COR-L47 (cell line): ENCODE results near the gene SP140L.
"Not testable (repeated sequence)": the region's sequence is repeated elsewhere in the genome, so short reads cannot be mapped to it uniquely, and the experiment has no call there.

Experiments used
- DNase-seq: peaks from one replicate; lab custom pipeline; 2025; lab: John Stamatoyannopoulos, UW

Gene SP140L

DNA sequence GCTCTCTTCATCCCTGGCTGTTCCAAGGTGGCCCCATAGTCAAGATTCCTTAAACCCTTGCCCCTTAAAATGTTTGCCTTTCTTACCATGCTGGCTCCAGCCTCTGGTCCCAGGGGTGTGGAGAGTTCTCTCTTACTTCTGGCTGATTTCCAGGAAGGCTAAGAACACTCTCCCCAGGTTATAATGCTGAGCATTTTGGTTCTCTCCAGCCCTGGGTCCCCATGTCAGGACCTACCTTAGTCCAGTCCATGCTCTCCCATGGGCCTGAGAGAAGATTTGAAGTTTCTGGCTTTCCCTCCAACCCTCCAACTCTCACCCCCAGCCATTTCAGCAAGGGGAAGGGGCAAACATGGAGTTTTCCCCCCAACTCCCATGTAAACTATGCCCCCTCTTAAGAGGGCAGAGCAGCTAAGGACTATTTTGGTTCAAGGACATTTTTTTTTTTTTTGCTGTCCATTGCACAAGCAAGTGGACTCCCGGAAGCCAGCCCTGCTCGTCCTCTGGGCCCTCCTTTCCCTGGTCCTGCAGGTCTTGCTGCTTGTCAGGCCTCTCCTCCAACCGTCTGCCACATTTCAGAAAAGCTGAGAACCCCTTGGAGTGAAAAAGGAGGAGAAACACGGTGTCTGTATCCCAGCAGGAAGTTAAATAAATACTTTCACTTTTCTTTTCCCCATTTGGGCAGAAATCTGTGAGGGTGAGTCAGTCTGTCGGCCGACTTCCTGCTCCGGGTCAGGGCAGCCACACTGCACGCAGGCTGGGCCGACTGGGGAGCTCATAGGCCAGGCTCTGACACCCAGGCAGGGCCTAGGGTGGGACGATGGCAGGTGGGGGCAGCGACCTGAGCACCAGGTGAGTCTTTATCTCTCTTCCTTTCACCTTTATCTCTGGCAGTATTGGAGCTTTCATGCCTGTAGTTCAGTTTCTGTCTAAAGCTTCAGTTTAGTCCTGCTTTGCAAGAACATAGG is at the start of gene SP140L:
SP140L (plus strand) TSS at position 741 of the 965 bp plus-strand sequence; CDS start at position 818, 77 bp downstream.
- DNase-seq = no peak

DNA sequence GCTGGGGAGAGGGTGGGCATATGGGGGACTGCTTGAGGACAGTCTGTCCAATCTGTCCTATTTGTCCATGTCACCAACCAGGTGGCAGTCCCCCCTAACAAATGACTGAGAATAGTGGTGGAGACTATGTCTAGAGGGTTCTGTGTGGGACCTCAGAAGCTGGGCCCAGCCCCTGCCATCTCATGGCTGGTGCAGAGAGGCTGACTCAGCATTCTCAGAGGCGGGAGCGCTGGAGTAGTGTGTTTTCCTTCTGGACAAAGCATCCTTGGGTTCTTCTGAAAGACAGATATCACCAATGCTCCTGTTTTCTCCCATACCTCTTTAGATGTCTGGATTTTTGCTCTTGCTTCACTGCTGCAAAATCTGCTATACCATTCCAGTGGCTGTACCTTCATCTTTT is 44.1 kb upstream of the SP140L start:
- DNase-seq = no peak

DNA sequence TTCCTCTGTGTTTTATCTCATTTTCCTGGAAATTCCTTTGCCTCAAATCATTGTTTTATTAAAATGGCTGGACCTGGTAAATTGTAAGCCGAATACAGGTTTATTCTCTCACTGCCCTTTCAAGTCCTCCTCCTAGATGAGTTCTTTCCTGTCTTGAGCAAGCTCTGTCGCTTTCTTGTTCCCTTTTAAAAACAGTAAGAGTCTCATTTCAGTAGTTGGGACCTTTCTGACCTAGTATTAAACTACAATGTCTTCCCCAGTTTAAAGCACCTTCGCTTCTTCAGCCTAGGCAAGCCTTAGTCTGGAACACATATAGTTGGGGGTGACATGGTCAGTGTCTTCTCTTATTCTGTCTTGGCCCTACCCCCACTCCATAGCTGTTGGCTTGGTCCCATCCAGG is 40.9 kb upstream of the SP140L start:
- DNase-seq = no peak

DNA sequence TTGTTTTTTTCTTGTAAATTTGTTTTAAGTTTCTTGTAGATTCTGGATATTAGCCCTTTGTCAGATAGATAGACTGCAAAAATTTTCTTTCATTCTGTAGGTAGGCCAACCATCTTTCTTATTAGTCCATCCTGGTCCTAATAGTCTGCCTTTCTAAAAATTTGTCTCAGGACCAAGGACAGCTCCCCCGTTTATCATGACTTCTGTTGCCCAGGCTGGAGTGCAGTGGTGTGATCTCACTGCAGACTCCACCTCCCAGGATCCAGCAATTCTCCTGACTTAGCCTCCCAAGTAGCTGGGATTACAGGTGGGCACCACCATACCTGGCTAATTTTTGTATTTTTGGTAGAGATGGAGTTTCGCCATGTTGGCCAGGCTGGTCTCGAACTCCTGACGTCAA is 37.7 kb upstream of the SP140L start:
- DNase-seq = not testable (repeated sequence)

DNA sequence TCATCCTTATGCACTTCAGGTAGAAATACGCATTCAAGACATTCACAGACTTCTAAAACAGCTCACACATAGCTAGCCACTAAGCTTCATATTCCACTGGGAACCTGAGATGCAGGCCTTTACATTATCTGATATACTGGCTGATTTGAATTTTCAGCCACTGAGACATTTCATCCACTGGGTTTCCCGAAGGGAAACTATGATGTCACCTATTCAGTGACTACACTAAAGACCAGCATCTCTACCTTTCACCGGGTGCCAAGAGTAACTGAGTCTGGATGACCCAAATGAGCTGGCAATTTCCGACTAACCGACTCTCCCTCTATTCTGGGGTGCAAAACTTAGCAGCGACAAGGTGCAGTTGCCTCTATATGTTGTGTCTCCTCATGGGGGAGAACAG is 31.8 kb upstream of the SP140L start:
- no peak for DNase-seq

DNA sequence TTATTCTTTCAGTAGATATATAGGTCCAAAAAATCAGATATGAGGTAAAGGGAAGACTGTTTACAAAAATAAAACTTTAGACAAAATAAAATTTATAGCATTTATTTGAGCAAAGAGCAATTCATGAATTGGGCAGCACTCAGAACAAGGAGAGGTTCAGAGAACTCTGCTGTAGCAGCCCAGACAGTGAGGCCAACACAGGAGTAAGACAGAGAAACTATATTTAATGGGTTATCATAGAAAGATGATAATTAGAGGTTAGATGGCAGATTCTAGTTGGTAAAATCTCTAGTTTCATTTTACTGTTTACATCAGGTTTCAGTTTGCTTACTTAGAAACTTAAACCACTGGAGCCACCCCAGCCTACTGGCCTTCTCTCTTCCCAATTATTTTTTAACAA is 30.1 kb upstream of the SP140L start:
- DNase-seq = no peak

DNA sequence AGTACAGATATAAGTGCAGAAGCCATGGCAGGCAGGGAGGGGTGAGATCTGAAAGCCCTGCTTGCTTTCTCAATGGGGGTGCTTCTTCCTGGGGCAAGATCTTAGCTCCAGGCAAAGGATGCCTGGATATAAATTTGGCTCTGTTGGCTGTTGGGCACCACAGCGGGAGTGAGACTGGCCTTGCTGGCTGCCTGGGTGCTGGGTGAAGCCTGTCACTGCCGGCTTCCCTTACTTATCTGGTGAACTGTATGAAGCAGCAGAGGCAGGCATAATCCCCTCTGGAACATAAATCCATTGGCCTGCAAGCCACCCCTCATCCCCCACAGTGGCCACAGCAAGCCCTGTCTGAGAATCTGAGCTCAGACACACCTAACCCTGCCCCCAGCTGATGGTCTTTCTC is 27.4 kb upstream of the SP140L start:
- DNase-seq = no peak

DNA sequence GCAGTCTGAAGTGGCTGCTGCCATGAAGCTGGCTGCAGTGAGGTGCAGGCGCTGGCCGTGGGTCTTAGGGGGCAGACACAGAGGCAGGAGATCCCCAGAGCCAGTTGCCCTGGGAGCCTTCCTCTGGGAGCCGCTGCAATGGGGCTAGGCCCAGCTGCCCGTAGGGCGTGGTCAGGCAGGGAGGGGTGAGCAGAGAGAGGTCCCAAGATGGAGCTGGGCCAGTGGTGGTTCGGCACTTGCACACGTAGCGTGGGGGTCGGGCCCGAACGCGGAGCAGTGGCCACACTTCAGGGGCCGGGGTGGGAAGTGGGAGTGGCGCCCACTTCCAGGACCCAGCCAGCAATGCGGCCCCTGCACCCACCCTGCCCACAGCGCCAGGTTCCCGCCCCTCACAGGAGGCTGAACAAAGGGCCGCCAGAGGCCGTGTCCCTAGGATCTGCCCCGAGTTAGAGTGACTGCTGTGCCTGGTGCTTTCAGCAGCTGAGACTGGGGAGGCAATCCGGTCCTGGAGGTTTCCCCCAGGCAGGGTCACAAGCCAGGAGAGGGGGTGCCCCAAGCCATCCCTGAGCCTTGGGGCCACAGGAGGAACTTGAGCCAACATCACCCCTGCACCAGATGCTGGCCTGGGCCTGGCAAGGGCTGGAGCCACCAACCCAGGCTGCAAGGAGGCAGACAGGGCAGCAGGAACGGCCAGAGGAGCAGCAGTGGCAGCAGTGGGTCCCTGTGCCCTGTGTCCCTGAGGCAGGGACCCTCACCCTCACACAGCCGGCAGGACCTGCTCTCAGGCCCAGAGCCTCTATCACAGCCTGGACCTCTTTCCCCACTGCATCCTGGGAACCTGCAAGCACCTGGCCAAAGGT is 21.3 kb upstream of the SP140L start:
- DNase-seq = no peak

DNA sequence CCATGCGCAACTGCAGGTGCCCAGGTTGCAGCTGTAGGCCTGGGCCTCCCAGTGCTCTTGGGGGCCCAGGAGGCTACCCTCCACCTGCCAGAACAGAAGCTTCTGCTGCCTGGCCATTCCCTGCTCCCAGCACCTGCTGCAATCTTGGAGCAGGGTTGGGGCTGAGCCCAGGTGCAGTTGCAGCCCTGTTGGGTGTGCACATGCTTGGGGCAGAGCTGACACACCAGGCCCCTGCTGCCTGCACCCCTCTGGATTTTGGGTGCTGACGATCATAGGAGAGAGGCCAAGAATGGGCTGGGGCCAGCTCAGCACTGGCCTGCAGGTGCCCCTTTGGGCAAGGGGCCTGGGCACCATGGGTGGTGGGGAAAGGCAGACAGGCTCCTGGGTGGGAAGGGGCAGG is 20.5 kb upstream of the SP140L start:
- no peak for DNase-seq

DNA sequence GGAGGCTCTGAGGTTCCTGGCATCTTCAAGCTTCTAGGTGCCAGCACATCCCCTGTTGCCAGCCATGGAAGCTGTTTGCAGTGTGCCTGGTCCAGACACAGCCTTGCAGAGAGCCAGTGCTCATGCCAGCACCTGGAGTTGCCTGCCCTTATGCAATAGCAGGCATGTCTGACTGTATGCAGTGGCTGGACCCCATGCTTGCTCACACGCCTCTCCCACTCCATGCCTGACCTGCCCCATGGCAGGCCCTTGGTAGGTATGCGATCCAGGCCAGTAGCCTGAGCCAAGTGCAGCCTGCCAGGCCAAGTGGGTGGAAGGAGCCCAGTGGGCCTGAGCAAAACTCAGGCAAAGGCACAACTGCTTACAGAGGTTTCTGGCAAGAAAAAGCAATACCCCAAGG is 19.5 kb upstream of the SP140L start:
- DNase-seq = no peak

DNA sequence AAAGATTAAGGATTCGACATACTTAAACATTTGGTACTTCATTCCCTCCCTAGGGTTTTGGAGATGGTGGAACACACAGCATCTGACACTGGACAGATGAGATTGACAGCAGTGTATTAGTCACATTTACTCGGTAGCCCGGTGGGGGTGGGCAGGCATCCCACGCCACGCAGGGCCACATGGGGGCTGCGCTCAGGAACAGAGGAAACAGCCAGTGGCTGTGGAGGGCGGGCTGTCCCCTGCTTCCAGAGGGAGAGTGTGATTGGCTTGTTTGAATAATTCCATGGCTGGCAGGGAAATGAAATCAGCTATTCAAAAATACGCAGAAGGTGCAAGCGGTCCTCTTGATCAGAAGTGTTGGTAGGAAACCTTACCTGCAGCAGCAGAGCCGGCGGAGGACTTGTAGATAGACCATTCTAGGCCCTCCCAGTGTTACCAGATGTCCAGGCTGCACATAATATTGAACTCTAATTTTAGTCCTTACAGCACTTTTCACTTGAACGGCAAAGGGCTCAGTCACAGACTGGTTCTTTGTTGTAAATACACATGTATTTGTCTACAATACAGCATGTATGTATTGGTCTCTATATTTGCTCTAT is 18.5 kb upstream of the SP140L start:
- no peak for DNase-seq

DNA sequence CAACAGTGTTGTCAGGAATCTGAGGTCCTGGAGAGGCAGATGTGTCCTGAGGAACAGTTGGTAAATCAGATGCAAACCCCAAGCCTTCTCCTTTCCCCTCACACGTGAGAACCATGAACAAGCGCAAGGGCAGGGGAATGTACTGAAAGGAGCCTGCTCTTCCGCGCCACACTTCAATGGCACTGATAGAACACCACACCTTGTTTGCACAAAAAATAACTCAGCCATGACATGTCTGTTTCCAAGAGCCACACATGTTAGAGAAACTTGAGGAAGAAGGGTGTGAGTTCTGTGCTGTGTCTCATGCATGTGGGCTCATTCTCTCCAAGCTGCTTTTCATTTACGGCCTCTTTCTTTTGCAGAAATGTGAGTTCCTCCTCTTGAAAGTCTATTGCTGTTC is 16.2 kb upstream of the SP140L start:
- not testable (repeated sequence) for DNase-seq

DNA sequence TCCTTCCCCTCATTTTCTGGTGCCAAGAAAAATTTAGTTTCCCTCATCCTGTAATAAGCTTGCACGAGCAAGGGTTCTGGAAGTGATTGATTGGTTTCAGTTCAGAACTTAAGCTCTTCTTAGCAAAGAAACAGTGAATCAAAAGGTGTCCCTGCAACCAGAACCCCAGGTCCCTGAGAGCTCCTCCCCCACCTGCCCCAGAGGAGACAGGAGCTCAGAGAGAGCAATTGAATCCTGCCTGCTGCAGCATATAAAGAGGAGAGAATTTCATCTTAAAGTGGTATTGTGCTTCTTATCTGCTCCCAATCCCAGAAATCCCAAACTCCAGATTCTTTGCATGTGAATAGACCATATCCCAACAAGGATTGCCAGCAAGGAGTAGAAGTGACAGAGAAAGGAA is 15.4 kb upstream of the SP140L start:
- DNase-seq = not testable (repeated sequence)

DNA sequence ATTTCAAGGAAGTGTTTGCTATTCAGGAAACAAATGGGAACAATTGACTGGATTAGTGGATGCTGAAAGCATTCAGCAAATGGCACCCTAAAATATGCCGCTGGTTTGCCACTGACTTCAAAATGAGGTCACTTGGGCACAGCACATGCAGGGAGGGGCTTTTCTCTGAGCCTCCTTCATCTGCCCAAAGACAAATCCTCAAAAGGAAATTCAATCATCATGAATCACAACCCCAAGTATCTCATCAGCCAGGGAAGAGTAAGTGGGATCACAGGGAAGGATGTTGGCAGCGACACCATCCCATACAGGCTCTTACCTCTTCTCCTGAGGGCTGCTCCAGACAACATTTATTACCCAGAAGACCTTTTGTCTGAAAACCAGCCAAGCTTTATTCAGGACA is 14.4 kb upstream of the SP140L start:
- DNase-seq = no peak

DNA sequence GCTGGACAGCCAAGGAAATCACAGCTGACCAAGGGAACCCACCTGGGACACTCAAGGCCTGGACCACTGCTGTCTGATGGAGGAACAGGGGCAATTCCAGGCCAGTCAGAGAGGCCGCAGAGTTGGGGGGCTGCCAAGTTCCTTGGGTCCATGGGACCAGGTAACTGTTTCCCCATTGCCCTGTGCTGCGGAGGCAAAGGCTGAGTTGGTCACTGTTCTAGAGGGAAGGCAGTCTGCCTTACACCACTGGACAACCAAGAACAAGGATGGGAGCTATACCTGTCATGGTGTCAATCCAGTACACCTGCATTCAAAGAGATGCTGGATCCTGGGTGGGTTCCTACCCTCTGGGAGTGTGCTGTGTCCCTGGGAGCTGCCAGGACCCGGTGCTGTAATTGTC is 9.6 kb upstream of the SP140L start:
- DNase-seq = no peak

DNA sequence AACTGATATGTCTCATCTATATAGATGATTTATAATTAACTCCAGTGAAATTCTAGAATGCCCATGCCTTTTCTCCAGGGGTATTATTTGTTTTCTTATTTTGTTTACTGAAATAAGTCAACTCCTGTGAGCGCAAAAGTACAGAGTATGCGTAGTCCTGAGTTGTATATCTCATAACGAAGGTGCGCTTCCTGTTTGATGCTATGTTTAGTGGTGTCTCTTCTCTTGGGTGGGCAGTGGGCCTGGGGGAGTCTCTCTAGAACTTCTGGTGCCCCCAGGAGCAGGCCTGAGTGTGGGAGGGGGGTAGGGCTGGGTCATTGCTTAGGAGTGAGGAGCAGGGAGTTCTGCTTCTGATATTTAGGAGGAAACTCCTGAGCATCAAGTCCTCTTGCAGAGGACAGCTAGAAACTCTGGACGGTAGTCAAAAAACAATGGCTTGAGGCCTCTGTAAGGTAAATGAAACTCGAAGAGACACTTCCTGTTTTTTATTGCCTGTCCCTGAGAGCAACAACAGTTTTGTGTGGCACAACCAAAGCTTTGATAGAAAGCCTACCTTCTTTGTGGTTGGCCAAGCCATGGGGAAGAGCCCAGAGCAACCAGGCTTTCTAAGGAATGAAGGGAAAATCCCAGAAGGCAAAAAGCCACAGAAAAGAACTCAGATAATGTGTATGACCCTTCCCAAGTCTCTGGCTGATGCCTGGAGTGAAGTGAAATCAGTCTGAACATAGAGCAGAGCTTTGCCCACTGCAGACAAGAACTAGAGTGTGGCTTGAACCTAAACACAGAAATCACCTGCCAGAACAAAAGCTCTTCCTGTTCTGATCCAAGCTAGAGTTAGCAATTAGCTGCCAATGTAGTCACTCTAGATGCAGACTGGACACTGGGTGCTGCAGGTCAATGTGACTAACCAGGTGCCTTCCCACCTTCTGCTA is 8.5 kb upstream of the SP140L start:
- no peak for DNase-seq

DNA sequence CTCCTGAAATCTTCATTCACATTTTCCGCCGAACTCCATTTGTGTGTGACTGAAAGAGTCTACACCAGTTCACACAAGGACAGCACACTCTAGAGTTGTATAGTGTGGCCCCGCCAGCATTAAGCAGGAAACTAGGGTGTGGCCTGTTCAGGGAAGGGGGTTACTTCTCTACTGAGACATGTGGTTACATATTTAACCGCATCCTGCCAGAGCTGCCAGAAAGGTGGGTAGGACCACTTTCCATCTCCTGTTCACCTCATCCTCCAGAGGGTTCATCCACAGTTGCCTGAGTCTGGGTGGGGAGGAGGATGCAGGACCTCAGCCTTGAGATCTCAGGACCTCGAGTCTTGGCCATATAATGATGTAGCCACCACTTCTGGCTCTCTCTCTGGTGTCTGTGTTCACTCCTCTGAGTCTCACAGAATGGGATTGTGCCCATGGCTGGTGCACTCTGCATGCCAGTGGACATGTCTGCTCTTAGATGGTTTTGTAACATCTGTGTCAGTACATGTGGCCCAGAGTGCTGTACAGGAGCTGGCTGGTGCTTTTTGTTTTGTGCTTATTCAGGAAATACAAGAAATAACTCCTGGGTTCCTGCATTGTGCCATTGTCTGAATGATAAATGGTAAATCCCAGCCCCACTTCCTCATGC is 7.7 kb upstream of the SP140L start:
- DNase-seq = no peak

DNA sequence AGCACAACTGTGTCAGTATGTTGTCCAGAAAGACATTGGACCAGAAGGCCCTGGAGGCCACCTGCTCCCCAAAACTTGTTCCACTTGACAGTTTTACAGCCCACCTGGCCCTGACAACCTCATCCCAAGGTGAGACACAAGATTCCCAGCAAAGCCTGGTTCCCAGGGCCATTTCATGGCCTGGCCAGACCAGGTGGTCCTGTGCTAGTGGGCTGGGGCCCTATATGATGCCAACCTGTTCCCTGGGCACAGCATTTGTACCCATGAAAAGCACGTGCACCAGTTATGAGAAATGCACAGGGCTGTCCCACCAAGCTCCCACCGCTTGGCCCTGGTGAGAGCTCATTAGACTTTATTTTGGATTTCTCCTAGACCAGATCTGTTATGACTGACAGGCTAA is 6.0 kb upstream of the SP140L start:
- DNase-seq = no peak

DNA sequence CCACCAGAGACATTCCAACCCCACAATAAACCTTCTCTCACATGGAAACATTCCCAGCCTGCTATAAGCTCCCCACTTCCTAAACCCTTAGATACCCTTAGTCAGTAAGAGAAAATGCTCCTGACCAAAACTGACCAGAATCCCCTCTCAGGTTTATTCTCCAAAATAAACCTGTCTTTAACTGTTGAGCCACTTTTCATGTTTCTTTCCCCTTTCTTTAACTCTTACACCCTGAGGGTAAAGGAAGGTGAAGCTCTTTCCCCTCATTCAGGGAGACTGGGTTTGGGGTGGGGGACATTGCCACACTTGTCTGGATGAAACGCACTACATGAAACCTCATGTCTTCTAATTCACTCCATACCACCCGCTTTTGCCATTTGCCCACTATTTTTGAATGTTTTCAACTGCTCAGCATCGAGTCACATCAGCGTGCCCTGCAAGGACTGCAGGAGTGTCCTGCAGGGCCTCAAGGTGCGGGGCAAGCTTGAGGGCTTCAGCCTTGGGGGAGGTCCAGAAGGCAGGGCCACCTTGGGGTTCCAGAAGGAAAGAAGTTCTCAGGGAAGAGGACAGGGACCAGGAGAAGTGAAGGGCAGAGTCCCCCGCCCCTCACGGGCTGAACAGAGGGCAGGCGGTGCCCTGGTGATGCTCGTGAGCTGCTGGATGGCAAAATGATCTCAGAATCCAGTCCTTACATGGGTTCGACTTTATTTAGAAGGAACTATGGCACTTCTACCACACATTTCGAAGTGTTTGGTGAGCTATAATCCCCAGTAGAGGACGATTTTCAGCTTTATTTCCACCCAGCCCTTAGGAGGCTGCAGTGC is 4.2 kb upstream of the SP140L start:
- no peak for DNase-seq
